ENCODE results near the gene PDXP. TPM values are rescaled to one million over a fixed set of nuclear protein-coding genes. Genes with fewer than 3 reads are reported as not detected.
"Not testable (repeated sequence)": the region's sequence is repeated elsewhere in the genome, so short reads cannot be mapped to it uniquely, and the experiment has no call there.

The PDXP gene
- total RNA-seq, 1 experiment from 2014 or later: 43.3 TPM

GRCh38 chr22:37680191-37680851 lies 21.8 kb downstream of the PDXP start:
- no peak overlapping the region for H3K27ac ChIP-seq
- DNase-seq: no peak
- H3K36me3 ChIP-seq: peaks cover 7% of the 10 kb centered on the region; the same call in 1 of the 2 replicates
- peaks cover 5% of the 10 kb centered on the region; the same call in 1 of the 2 replicates for H3K4me1 ChIP-seq
- H3K4me3 ChIP-seq: no peak overlapping the region
- no peaks in the 10 kb centered on the region for H3K9me3 ChIP-seq (replicated peaks)
- no peaks in the 10 kb centered on the region for H3K27me3 ChIP-seq

- Histone ChIP-seq H3K36me3 (peaks cover 7% of the 10 kb centered on the region; the same call in 1 of the 2 replicates), H3K4me3 (no peak overlapping the region), H3K9me3 (replicated peaks) (no peaks in the 10 kb centered on the region), H3K27me3 (no peaks in the 10 kb centered on the region), H3K4me1 (0 out of 2 replicates have a peak, but pooled peaks cover 2% of the 10 kb centered on the region), H3K27ac (no peak overlapping the region)
- DNase-seq: no peak
These were observed 22.5 kb downstream of the PDXP start for GRCh38 chr22:37681001-37681424.

- Histone ChIP-seq H3K4me3 (no peak overlapping the region), H3K4me1 (0 out of 2 replicates have a peak, but pooled peaks cover 2% of the 10 kb centered on the region), H3K27me3 (no peaks in the 10 kb centered on the region), H3K27ac (no peak overlapping the region), H3K9me3 (replicated peaks) (no peaks in the 10 kb centered on the region), H3K36me3 (peaks cover 7% of the 10 kb centered on the region; the same call in 1 of the 2 replicates)
- peak; percentile 77 to 88 for DNase-seq
These were observed 23.1 kb downstream of the PDXP start for GRCh38 chr22:37681556-37682049.

- Histone ChIP-seq H3K9me3 (replicated peaks) (no peaks in the 10 kb centered on the region), H3K36me3 (0 out of 2 replicates have a peak, but pooled peaks cover 6% of the 10 kb centered on the region), H3K27ac (no peak overlapping the region), H3K4me3 (no peak overlapping the region), H3K4me1 (no peaks in the 10 kb centered on the region), H3K27me3 (no peaks in the 10 kb centered on the region)
- no peak for DNase-seq
These were observed 26.5 kb downstream of the PDXP start for GRCh38 chr22:37684803-37685615.

GRCh38 chr22:37686002-37686982 lies 27.8 kb downstream of the PDXP start, which contains the start of gene NOL12:
TSS of gene NOL12 (plus strand) at chr22:37686343. CDS start at chr22:37686393, 50 bp downstream.
- H3K4me1 ChIP-seq: no peaks in the 10 kb centered on the region
- no peaks in the 10 kb centered on the region for H3K9me3 ChIP-seq (replicated peaks)
- DNase-seq: peak; percentile 80 to 92

GRCh38 chr22:37690407-37690806 lies 31.9 kb downstream of the PDXP start:
- H3K36me3 ChIP-seq: peaks cover 15% of the 10 kb centered on the region
- no peak overlapping the region for H3K27ac ChIP-seq
- H3K27me3 ChIP-seq: no peaks in the 10 kb centered on the region
- no peaks in the 10 kb centered on the region for H3K9me3 ChIP-seq (replicated peaks)
- no peak for DNase-seq
- no peak overlapping the region for H3K4me3 ChIP-seq
- H3K4me1 ChIP-seq: no peaks in the 10 kb centered on the region

More at GRCh38 chr22:37686002-37686982, 27.8 kb downstream of the PDXP start, which contains the start of gene NOL12:
- H3K27me3 ChIP-seq: no peaks in the 10 kb centered on the region
- H3K4me3 ChIP-seq: peak within 1 kb of the TSS; percentile 81
- H3K36me3 ChIP-seq: peaks cover 10% of the 10 kb centered on the region; the same call in 1 of the 2 replicates
- peak within 1 kb of the TSS; percentile 77 for H3K27ac ChIP-seq

GRCh38 chr22:37690901-37691504 lies 32.5 kb downstream of the PDXP start:
- Histone ChIP-seq H3K36me3 (peaks cover 15% of the 10 kb centered on the region), H3K27ac (no peak overlapping the region), H3K9me3 (replicated peaks) (no peaks in the 10 kb centered on the region), H3K27me3 (no peaks in the 10 kb centered on the region), H3K4me1 (no peaks in the 10 kb centered on the region), H3K4me3 (no peak overlapping the region)
- no peak for DNase-seq

- Histone ChIP-seq H3K27me3 (no peaks in the 10 kb centered on the region), H3K9me3 (replicated peaks) (no peaks in the 10 kb centered on the region), H3K36me3 (peaks cover 15% of the 10 kb centered on the region), H3K4me3 (no peak overlapping the region), H3K27ac (no peak overlapping the region), H3K4me1 (no peaks in the 10 kb centered on the region)
- DNase-seq: no peak
These were observed 34.2 kb downstream of the PDXP start for GRCh38 chr22:37692627-37693285.

GRCh38 chr22:37694131-37694530 lies 35.6 kb downstream of the PDXP start:
- not testable (repeated sequence) for H3K4me1 ChIP-seq; DNase-seq; H3K9me3 ChIP-seq (replicated peaks); H3K27ac ChIP-seq; H3K27me3 ChIP-seq; H3K4me3 ChIP-seq
- peaks cover 13% of the 10 kb centered on the region for H3K36me3 ChIP-seq

GRCh38 chr22:37696260-37696656 lies 37.7 kb downstream of the PDXP start:
- not testable (repeated sequence) for H3K27me3 ChIP-seq; H3K36me3 ChIP-seq; H3K9me3 ChIP-seq (replicated peaks); H3K27ac ChIP-seq; DNase-seq; H3K4me1 ChIP-seq
- H3K4me3 ChIP-seq: peak overlapping the region; percentile 47

- Histone ChIP-seq H3K27ac (no peak within 1 kb of the TSS), H3K27me3 (no peaks in the 10 kb centered on the region), H3K9me3 (replicated peaks) (no peaks in the 10 kb centered on the region), H3K4me1 (no peaks in the 10 kb centered on the region), H3K36me3 (peaks cover under 1% of the 10 kb centered on the region; the same call in 1 of the 2 replicates), H3K4me3 (peak within 1 kb of the TSS; percentile 47)
- DNase-seq: peak; percentile 98 to 99
These were observed 38.4 kb downstream of the PDXP start, which contains the start of gene TRIOBP for GRCh38 chr22:37696657-37697537. TSS of gene TRIOBP (plus strand) at chr22:37697048. CDS start at chr22:37701366, 4,318 bp downstream.

GRCh38 chr22:37697538-37697835 lies 39.0 kb downstream of the PDXP start:
- no peaks in the 10 kb centered on the region for H3K27me3 ChIP-seq
- H3K4me1 ChIP-seq: no peaks in the 10 kb centered on the region
- H3K4me3 ChIP-seq: peak overlapping the region; percentile 47
- H3K36me3 ChIP-seq: no peaks in the 10 kb centered on the region
- no peak overlapping the region for H3K27ac ChIP-seq
- no peaks in the 10 kb centered on the region for H3K9me3 ChIP-seq (replicated peaks)
- no peak for DNase-seq

All from SJCRH30 (cell line).